Body of pancreas (tissue), 4 donors: ENCODE results near the gene KIAA0825. TPM values are rescaled to one million over a fixed set of nuclear protein-coding genes. Genes with fewer than 3 reads are reported as not detected.

Experiments used
- ATAC-seq: fragments of 150-250 bp; one replicate; pipeline ENCODE4 v1.9.1; 2016
- DNase-seq, 4 donors: peaks; one replicate each; pipeline ENCODE4 v3.0.0-alpha.2; 2019
- H3K27ac ChIP-seq, 4 donors: fragments of 200-600 bp; sonication (generic); 1 replicate in 3 of 4; 2 replicates in 1 of 4; pipeline versions ENCODE4 v1.5.1 to v1.6.1; 2016 to 2019; ENCODE audit warnings: mild to moderate bottlenecking in 1 of 4, mixed read lengths in 1 of 4, moderate library complexity in 1 of 4
- H3K27me3 ChIP-seq, 2 donors: fragments of 200-600 bp; sonication (generic); one replicate each; pipeline ENCODE4 v1.6.0; 2016; ENCODE audit warnings: mild to moderate bottlenecking in 1 of 2
- H3K36me3 ChIP-seq, 2 donors: fragments of 200-600 bp; sonication (generic); replicated peaks in 1 of 2; 2 replicates each; pipeline ENCODE4 v1.5.1; 2016; ENCODE audit warnings: low read depth in 2 of 2; ENCODE audit not compliant: insufficient read depth in 1 of 2
- H3K4me1 ChIP-seq: fragments of 200-600 bp; sonication (generic); one replicate; pipeline ENCODE4 v1.6.0; 2016
- H3K4me3 ChIP-seq, 2 donors: fragments of 200-600 bp; sonication (generic); 1 replicate in 1 of 2; 2 replicates in 1 of 2; pipeline ENCODE4 v1.5.1; 2016 to 2019
- H3K9me3 ChIP-seq, 3 donors: fragments of 200-600 bp; sonication (generic); 1 replicate in 2 of 3; 2 replicates in 1 of 3; pipeline ENCODE4 v1.5.1; 2016
- POLR2A ChIP-seq, 3 donors: fragments of 450-650 bp; IDR thresholded peaks; one replicate each; pipeline ENCODE4 v1.6.1; 2016; ENCODE audit warnings: antibody characterized with exemption in 3 of 3, mild to moderate bottlenecking in 2 of 3
- WGBS, 2 donors: methylation state at CpG; one replicate each; pipeline ENCODE4 v1.1.5; 2017; 5-methylcytosine and 5-hydroxymethylcytosine counted together
- intact Hi-C: fragments of 100-400 bp; cut with DNase I; formaldehyde crosslinking; loops from one replicate; pipeline ENCODE4 v1.15.1; 2023
- total RNA-seq, 2 donors: library from RNA; depleted of rRNA; stranded (reverse); fragments of >200 nt; gene quantifications; one replicate each; pipeline ENCODE4 v1.1.0, GENCODE V29; 2016
- TF ChIP-seq, protein P1 (sequence below), 7 experiments: fragments of 450-650 bp in 4 of 7; fragments of 200-600 bp in 3 of 7; sonication (generic) in 3 of 7; IDR thresholded peaks; one replicate each; pipeline ENCODE4 v1.5.1; 2016 to 2019; ENCODE audit warnings: antibody characterized with exemption in 7 of 7

Gene KIAA0825
- total RNA-seq, 2 donors from 2014 or later: 5.7 to 6.6 TPM

- DNase-seq: no peak
- H3K36me3 ChIP-seq: no peaks in the 10 kb centered on the region
- TF ChIP-seq POLR2A (IDR thresholded peaks at IDR 0.05): no peak
- TF ChIP-seq, protein P1, sequence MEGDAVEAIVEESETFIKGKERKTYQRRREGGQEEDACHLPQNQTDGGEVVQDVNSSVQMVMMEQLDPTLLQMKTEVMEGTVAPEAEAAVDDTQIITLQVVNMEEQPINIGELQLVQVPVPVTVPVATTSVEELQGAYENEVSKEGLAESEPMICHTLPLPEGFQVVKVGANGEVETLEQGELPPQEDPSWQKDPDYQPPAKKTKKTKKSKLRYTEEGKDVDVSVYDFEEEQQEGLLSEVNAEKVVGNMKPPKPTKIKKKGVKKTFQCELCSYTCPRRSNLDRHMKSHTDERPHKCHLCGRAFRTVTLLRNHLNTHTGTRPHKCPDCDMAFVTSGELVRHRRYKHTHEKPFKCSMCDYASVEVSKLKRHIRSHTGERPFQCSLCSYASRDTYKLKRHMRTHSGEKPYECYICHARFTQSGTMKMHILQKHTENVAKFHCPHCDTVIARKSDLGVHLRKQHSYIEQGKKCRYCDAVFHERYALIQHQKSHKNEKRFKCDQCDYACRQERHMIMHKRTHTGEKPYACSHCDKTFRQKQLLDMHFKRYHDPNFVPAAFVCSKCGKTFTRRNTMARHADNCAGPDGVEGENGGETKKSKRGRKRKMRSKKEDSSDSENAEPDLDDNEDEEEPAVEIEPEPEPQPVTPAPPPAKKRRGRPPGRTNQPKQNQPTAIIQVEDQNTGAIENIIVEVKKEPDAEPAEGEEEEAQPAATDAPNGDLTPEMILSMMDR (IDR thresholded peaks at IDR 0.05): no peak
- H3K4me1 ChIP-seq: no peaks in the 10 kb centered on the region
- H3K27me3 ChIP-seq: no peaks in the 10 kb centered on the region
- intact Hi-C loops: no loop called here
- no peaks in the 10 kb centered on the region for H3K9me3 ChIP-seq
- no peak overlapping the region for H3K4me3 ChIP-seq
- 81 to 84% methylated on average over 4 of the region's 4 CpGs for WGBS, 2 donors
- ATAC-seq: no peak
- no peak overlapping the region for H3K27ac ChIP-seq
Measured at GRCh38 chr5:94461131-94461530, 157.3 kb downstream of the KIAA0825 start.

GRCh38 chr5:94459915-94460314 lies 158.5 kb downstream of the KIAA0825 start:
- H3K4me3 ChIP-seq: no peak overlapping the region
- no peaks in the 10 kb centered on the region for H3K9me3 ChIP-seq
- intact Hi-C loops: no loop called here
- ATAC-seq (no peak), DNase-seq (no peak)
- no peaks in the 10 kb centered on the region for H3K36me3 ChIP-seq
- H3K27me3 ChIP-seq: no peaks in the 10 kb centered on the region
- H3K27ac ChIP-seq: no peak overlapping the region
- no peaks in the 10 kb centered on the region for H3K4me1 ChIP-seq
- TF ChIP-seq, protein P1 (IDR thresholded peaks at IDR 0.05): no peak
- no peak for TF ChIP-seq POLR2A (IDR thresholded peaks at IDR 0.05)

DNA sequence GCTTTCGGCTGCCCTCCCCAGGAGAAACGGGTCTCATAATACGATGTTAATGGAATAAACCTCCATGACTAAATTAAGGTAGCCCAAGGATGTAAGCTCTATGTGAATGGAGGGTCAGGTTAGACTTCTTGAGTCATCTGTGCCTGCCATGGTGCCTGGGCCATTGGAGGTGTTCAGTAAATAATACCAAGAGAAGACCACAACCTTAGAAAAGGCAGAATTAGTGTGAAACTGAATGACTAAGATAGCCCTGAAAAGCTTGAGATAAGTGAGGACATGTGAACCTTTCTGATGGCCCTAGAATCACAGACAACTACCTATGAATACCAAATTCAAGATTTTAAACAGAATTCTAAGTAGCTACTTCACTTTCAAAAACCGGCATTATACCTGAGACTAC lies 160.6 kb downstream of the KIAA0825 start:
- no peak overlapping the region for H3K27ac ChIP-seq
- H3K27me3 ChIP-seq: no peaks in the 10 kb centered on the region
- no peaks in the 10 kb centered on the region for H3K9me3 ChIP-seq
- no peaks in the 10 kb centered on the region for H3K36me3 ChIP-seq
- DNase-seq: no peak
- no peak for ATAC-seq
- WGBS, 2 donors: 87 to 96% methylated on average over 4 of the region's 4 CpGs
- intact Hi-C loops: no loop called here
- H3K4me1 ChIP-seq: no peaks in the 10 kb centered on the region
- H3K4me3 ChIP-seq: no peak overlapping the region
- TF ChIP-seq, protein P1 (IDR thresholded peaks at IDR 0.05): no peak
- no peak for TF ChIP-seq POLR2A (IDR thresholded peaks at IDR 0.05)

- intact Hi-C loops: no loop called here
- H3K27ac ChIP-seq: no peak overlapping the region
- no peaks in the 10 kb centered on the region for H3K9me3 ChIP-seq
- no peak for DNase-seq
- H3K4me3 ChIP-seq: no peak overlapping the region
- WGBS, 2 donors: 98 to 100% methylated on average over 2 of the region's 2 CpGs
- no peak for ATAC-seq
- H3K27me3 ChIP-seq: no peaks in the 10 kb centered on the region
- H3K4me1 ChIP-seq: no peaks in the 10 kb centered on the region
- TF ChIP-seq, protein P1 (IDR thresholded peaks at IDR 0.05): no peak
- H3K36me3 ChIP-seq: no peaks in the 10 kb centered on the region
Measured at GRCh38 chr5:94445726-94446125, 172.7 kb downstream of the KIAA0825 start.

- WGBS, 2 donors: 83 to 92% methylated on average over 2 of the region's 2 CpGs
- no peak for DNase-seq
- H3K4me1 ChIP-seq: peaks cover 10% of the 10 kb centered on the region
- intact Hi-C loops: no loop called here
- H3K4me3 ChIP-seq: no peak overlapping the region
- H3K36me3 ChIP-seq: no peaks in the 10 kb centered on the region
- H3K27me3 ChIP-seq: no peaks in the 10 kb centered on the region
- peak; percentile 40 for ATAC-seq
- TF ChIP-seq POLR2A (IDR thresholded peaks at IDR 0.05): no peak
- TF ChIP-seq, protein P1 (IDR thresholded peaks at IDR 0.05): no peak
- H3K9me3 ChIP-seq: no peaks in the 10 kb centered on the region
- H3K27ac ChIP-seq: no peak overlapping the region
Measured at GRCh38 chr5:94442991-94443390, 175.4 kb downstream of the KIAA0825 start.
